GM21423 (cell line): ENCODE measurements around the gene ALOX12.

Experiments
- ATAC-seq: cut with Tn5 transposase; IDR thresholded peaks from one replicate; pipeline ENCODE4 v1.9.1; 2021; ENCODE audit warnings: mild to moderate bottlenecking, moderate library complexity; ENCODE audit not compliant: unreplicated experiment

Gene ALOX12

GRCh38 chr17:7002288-7003047 is 6.6 kb downstream of the ALOX12 start:
- ATAC-seq: no peak

- no peak for ATAC-seq
Measured at GRCh38 chr17:7003745-7004144, 7.9 kb downstream of the ALOX12 start.

- ATAC-seq: no peak
Measured at GRCh38 chr17:7004398-7005253, 8.8 kb downstream of the ALOX12 start.

- no peak for ATAC-seq
Measured at GRCh38 chr17:7005716-7006115, 9.9 kb downstream of the ALOX12 start.

GRCh38 chr17:7007143-7007542 is 11.3 kb downstream of the ALOX12 start:
- no peak for ATAC-seq

- no peak for ATAC-seq
Measured at GRCh38 chr17:7010523-7010922, 14.7 kb downstream of the ALOX12 start.

- ATAC-seq: no peak
Measured at GRCh38 chr17:7011415-7011814, 15.6 kb downstream of the ALOX12 start.

GRCh38 chr17:7011942-7012254 is 16.0 kb downstream of the ALOX12 start:
- ATAC-seq: no peak

GRCh38 chr17:7014261-7014994 is 18.6 kb downstream of the ALOX12 start:
- ATAC-seq: peak; percentile 74

- ATAC-seq: peak; percentile 9
Measured at GRCh38 chr17:7014995-7015958, 19.4 kb downstream of the ALOX12 start.

GRCh38 chr17:7016418-7016817 is 20.6 kb downstream of the ALOX12 start:
- ATAC-seq: no peak

GRCh38 chr17:7016886-7017826 is 21.3 kb downstream of the ALOX12 start:
- no peak for ATAC-seq

GRCh38 chr17:7017827-7018200 is 22.0 kb downstream of the ALOX12 start:
- ATAC-seq: no peak

GRCh38 chr17:7018331-7018964 is 22.6 kb downstream of the ALOX12 start:
- ATAC-seq: no peak

- ATAC-seq: no peak
Measured at GRCh38 chr17:7019367-7019766, 23.5 kb downstream of the ALOX12 start.

GRCh38 chr17:7019839-7020519 is 24.1 kb downstream of the ALOX12 start:
- ATAC-seq: no peak

GRCh38 chr17:7020894-7021664 is 25.2 kb downstream of the ALOX12 start:
- ATAC-seq: no peak
